ENCODE measurements around the gene RELN. TPM values are rescaled to one million over a fixed set of nuclear protein-coding genes. Genes with fewer than 3 reads are reported as not detected.
"Not testable (repeated sequence)": the region's sequence is repeated elsewhere in the genome, so short reads cannot be mapped to it uniquely, and the experiment has no call there.

The RELN gene
- total RNA-seq: not detected

DNA sequence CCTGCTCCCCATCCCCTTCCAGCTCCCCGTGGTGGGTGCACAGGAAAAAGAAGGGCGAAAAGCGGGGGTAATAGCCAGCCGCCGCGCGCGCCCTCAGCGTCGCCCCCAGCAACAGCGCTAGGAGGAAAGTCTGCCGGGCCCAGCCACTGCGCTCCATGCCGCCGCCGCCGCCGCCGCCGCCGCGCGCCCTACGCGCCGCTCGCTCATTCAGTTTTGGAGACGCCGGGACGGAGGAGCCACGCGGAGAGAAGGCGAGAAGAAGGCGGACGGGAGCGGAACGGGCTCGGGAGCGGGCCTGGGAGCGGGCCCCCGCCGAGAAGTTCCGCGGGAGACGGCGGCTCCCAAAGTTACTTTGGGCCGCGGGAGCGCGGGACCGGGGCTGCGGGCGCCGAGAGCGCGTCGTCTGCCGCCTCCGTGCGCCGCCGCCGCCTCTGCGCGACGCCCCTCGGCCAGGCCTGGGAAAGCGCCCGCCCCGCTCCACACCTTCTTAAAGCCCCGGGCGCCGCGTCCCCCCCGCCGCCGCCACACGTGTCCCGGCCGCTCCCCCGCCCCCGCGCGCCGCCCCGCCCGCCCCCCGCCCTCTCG lies at the start of gene RELN:
RELN (minus strand) TSS at position 459 of the 585 bp plus-strand sequence; CDS start at position 157, 302 bp downstream.
- Mint-ChIP-seq H3K9me3 (no peaks in the 10 kb centered on the region), H3K27ac (peak within 1 kb of the TSS; percentile 10), H3K36me3 (peaks cover 2% of the 10 kb centered on the region), H3K4me1 (peaks cover 6% of the 10 kb centered on the region), H3K27me3 (peaks cover 52% of the 10 kb centered on the region), H3K4me3 (peak within 1 kb of the TSS; percentile 67)
- DNase-seq: peak; percentile 32
- POLR2A ChIA-PET: no interaction called here
- ATAC-seq (ENCODE audit: low read depth): peak; percentile 36

- ATAC-seq (ENCODE audit: low read depth): no peak
- Mint-ChIP-seq H3K4me3 (no peak overlapping the region), H3K27me3 (no peaks in the 10 kb centered on the region), H3K9me3 (peaks cover 4% of the 10 kb centered on the region), H3K27ac (no peak overlapping the region), H3K4me1 (no peaks in the 10 kb centered on the region), H3K36me3 (no peaks in the 10 kb centered on the region)
- DNase-seq: no peak
- POLR2A ChIA-PET: no interaction called here
Observed at GRCh38 chr7:104038136-104038535, 48.7 kb upstream of the RELN start.

DNA sequence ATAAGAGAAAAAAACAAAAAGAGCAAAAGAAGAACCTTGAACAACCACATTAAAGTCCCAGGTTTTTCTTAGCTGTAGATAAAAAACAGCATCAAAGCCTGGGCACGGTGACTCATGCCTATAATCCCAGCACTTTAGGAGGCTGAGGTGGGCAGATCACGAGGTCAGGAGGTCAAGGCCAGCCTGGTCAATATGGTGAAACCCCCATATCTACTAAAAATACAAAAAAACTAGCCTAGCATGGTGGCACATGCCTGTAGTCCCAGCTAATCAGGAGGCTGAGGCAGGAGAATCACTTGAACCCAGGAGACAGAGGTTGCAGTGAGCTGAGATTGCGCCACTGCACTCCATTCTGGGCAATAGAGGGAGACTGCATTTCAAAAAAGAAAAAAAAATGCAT lies 47.4 kb upstream of the RELN start:
- POLR2A ChIA-PET; H3K27me3 Mint-ChIP-seq; H3K4me3 Mint-ChIP-seq; H3K9me3 Mint-ChIP-seq; ATAC-seq (ENCODE audit: low read depth); H3K27ac Mint-ChIP-seq; H3K4me1 Mint-ChIP-seq; DNase-seq; H3K36me3 Mint-ChIP-seq: not testable (repeated sequence)

GRCh38 chr7:104035351-104035750 lies 45.9 kb upstream of the RELN start:
- Mint-ChIP-seq H3K9me3 (peaks cover 4% of the 10 kb centered on the region), H3K36me3 (no peaks in the 10 kb centered on the region), H3K4me1 (no peaks in the 10 kb centered on the region), H3K27ac (no peak overlapping the region), H3K4me3 (no peak overlapping the region), H3K27me3 (peaks cover 3% of the 10 kb centered on the region)
- no peak for ATAC-seq (ENCODE audit: low read depth)
- no peak for DNase-seq
- POLR2A ChIA-PET: no interaction called here

GRCh38 chr7:104034679-104035078 lies 45.2 kb upstream of the RELN start:
- DNase-seq (no peak), ATAC-seq (ENCODE audit: low read depth) (no peak)
- Mint-ChIP-seq H3K9me3 (peaks cover 4% of the 10 kb centered on the region), H3K27me3 (peaks cover 3% of the 10 kb centered on the region), H3K4me1 (no peaks in the 10 kb centered on the region), H3K4me3 (no peak overlapping the region), H3K36me3 (no peaks in the 10 kb centered on the region), H3K27ac (no peak overlapping the region)
- POLR2A ChIA-PET: no interaction called here

DNA sequence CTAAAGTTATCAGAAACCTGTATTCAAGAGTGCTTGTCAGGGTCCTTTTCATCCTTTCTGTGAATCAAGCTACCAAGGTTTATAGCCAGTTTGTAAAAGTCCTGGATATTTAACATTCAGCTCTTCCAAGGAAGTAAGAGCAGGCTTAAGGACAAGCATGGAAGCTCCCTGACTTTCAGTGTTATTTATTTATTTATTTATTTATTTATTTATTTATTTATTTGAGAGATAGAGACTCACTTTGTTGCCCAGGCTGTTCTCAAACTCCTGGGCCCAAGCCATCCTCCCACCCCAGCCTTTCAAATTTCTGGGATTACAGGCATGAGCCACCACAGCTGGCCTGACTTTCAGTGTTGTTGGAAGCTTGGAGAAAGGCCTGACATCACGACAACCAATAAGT lies 44.4 kb upstream of the RELN start:
- ATAC-seq (ENCODE audit: low read depth): no peak
- POLR2A ChIA-PET: no interaction called here

DNA sequence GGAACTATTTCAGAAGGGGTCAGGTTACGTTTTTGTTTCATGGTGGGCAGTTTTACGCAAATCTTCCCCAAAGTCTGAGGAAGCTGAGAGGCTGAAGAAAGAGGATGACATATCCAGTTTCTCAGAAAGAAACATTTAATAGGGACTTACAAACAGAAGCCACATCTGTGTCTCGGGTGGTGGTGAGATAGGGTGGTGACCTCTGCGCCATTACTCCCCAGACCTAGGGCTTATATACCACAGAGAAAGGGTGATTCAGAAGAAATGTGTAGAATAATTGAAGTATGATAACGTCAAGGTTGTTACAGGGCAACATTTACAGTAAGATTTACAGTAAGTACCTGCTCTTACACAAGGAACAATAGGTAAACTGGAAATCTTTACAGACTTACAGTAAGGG lies 43.0 kb upstream of the RELN start:
- no peak overlapping the region for H3K4me3 Mint-ChIP-seq
- DNase-seq (no peak), ATAC-seq (ENCODE audit: low read depth) (no peak)
- H3K4me1 Mint-ChIP-seq: no peaks in the 10 kb centered on the region
- no peaks in the 10 kb centered on the region for H3K36me3 Mint-ChIP-seq
- H3K27ac Mint-ChIP-seq: no peak overlapping the region
- H3K27me3 Mint-ChIP-seq: peaks cover 3% of the 10 kb centered on the region
- H3K9me3 Mint-ChIP-seq: peaks cover 4% of the 10 kb centered on the region
- POLR2A ChIA-PET: no interaction called here

More for the DNA sequence above, 44.4 kb upstream of the RELN start:
- Mint-ChIP-seq H3K9me3 (peaks cover 4% of the 10 kb centered on the region), H3K27me3 (peaks cover 3% of the 10 kb centered on the region), H3K4me3 (no peak overlapping the region), H3K4me1 (no peaks in the 10 kb centered on the region), H3K36me3 (no peaks in the 10 kb centered on the region), H3K27ac (no peak overlapping the region)
- DNase-seq: no peak

GRCh38 chr7:104029765-104030164 lies 40.3 kb upstream of the RELN start:
- Mint-ChIP-seq H3K4me1 (no peaks in the 10 kb centered on the region), H3K27me3 (peaks cover 3% of the 10 kb centered on the region), H3K9me3 (peaks cover 4% of the 10 kb centered on the region), H3K36me3 (no peaks in the 10 kb centered on the region), H3K27ac (no peak overlapping the region), H3K4me3 (no peak overlapping the region)
- DNase-seq (no peak), ATAC-seq (ENCODE audit: low read depth) (no peak)
- POLR2A ChIA-PET: no interaction called here

DNA sequence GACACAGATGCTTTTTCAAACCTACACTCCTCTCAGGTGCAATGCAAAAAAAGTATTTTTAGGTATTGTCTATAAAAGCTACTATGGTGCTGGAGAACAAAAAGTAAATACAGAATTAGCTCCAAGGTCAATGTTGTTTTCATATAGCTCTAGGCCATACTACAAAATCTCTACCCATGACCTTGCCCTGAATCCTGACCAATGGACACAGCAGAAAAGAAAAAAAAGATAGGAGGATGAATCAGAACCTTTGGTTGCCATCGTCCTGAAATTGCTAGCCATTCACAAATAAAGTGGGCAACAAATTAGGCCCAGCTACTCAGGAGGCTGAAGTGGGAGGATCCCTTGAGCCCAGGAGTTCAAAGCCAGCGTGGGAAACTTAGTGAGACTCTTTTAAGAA lies 35.2 kb upstream of the RELN start:
- DNase-seq (no peak), ATAC-seq (ENCODE audit: low read depth) (no peak)
- Mint-ChIP-seq H3K27me3 (peaks cover 3% of the 10 kb centered on the region), H3K4me1 (no peaks in the 10 kb centered on the region), H3K36me3 (no peaks in the 10 kb centered on the region), H3K4me3 (no peak overlapping the region), H3K27ac (no peak overlapping the region), H3K9me3 (no peaks in the 10 kb centered on the region)
- POLR2A ChIA-PET: no interaction called here

DNA sequence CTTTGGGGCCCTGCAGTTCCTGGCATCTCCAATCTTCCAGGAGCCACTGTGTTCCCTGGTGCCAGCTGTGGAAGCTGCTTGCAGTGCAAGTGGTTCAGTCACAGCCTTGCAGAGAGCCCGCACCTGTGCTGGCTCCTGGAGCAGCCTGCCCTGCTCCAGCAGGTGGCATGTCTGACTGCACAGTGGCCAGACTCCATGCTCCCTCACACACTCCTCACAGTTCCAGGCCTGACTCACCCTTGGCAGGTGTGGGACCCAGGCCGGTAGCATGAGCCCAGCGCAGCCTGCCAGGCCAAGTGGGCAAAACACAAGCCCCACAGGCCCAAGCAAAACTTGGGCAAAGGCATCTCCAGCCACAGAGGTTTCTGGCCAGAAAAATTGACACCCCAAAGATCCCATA lies 33.6 kb upstream of the RELN start:
- DNase-seq (no peak), ATAC-seq (ENCODE audit: low read depth) (no peak)
- H3K36me3 Mint-ChIP-seq: no peaks in the 10 kb centered on the region
- H3K27ac Mint-ChIP-seq: no peak overlapping the region
- POLR2A ChIA-PET: no interaction called here
- no peaks in the 10 kb centered on the region for H3K9me3 Mint-ChIP-seq
- H3K4me1 Mint-ChIP-seq: no peaks in the 10 kb centered on the region
- peaks cover 3% of the 10 kb centered on the region for H3K27me3 Mint-ChIP-seq
- H3K4me3 Mint-ChIP-seq: no peak overlapping the region

DNA sequence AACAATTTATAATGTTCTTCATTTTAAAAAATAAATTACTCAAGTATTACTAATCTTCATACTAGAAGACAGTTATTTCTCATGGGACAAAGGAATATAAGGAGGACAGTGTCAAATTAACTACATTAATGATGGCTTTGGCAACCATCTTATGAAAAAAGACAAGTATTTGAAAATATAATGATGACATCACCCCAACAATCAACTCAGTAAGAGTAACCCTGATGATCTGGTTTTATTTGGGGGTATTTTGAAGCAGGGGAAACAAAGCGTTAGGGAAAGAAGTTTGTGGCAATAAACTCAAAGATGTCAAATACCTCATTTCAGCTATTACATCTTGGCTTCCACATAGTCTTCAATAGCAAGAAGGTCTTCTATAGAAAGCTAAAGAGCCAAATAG lies 29.0 kb upstream of the RELN start:
- Mint-ChIP-seq H3K4me1 (no peaks in the 10 kb centered on the region), H3K4me3 (no peak overlapping the region), H3K27me3 (peaks cover 3% of the 10 kb centered on the region), H3K36me3 (no peaks in the 10 kb centered on the region), H3K9me3 (no peaks in the 10 kb centered on the region), H3K27ac (no peak overlapping the region)
- ATAC-seq (ENCODE audit: low read depth) (no peak), DNase-seq (no peak)
- POLR2A ChIA-PET: no interaction called here

- peaks cover 5% of the 10 kb centered on the region for H3K27me3 Mint-ChIP-seq
- no peaks in the 10 kb centered on the region for H3K36me3 Mint-ChIP-seq
- no peak overlapping the region for H3K27ac Mint-ChIP-seq
- H3K9me3 Mint-ChIP-seq: no peaks in the 10 kb centered on the region
- DNase-seq: no peak
- H3K4me3 Mint-ChIP-seq: no peak overlapping the region
- no peak for ATAC-seq (ENCODE audit: low read depth)
- H3K4me1 Mint-ChIP-seq: no peaks in the 10 kb centered on the region
- POLR2A ChIA-PET: no interaction called here
Observed at GRCh38 chr7:104017001-104017400, 27.5 kb upstream of the RELN start.

DNA sequence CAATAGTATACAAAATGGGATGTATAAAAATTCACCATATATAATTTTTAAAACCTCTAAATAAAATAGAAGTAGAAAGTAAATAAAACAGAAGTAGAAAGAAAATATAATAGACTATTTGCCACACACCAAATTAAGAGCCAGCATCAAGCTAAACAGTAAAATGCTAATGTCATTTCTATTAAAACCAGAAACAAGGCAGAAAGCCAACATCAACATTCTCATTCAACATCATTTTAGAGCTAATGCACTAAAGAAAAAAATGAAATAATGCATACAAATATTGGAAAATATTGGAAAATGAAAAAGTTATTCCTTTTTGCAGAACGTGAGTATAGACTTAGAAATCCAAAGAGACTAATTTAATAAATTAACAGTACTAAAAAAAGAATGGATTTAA lies 23.4 kb upstream of the RELN start:
- POLR2A ChIA-PET: no interaction called here
- ATAC-seq (ENCODE audit: low read depth) (no peak), DNase-seq (no peak)
- no peak overlapping the region for H3K4me3 Mint-ChIP-seq
- no peak overlapping the region for H3K27ac Mint-ChIP-seq
- no peaks in the 10 kb centered on the region for H3K36me3 Mint-ChIP-seq
- peaks cover 4% of the 10 kb centered on the region for H3K27me3 Mint-ChIP-seq
- no peaks in the 10 kb centered on the region for H3K9me3 Mint-ChIP-seq
- H3K4me1 Mint-ChIP-seq: no peaks in the 10 kb centered on the region

GRCh38 chr7:104011829-104012228 lies 22.4 kb upstream of the RELN start:
- Mint-ChIP-seq H3K27me3 (peaks cover 6% of the 10 kb centered on the region), H3K36me3 (no peaks in the 10 kb centered on the region), H3K4me3 (no peak overlapping the region), H3K9me3 (no peaks in the 10 kb centered on the region), H3K27ac (no peak overlapping the region), H3K4me1 (no peaks in the 10 kb centered on the region)
- POLR2A ChIA-PET: no interaction called here
- DNase-seq: no peak
- no peak for ATAC-seq (ENCODE audit: low read depth)

Data from activated naive CD8-positive, alpha-beta T cell treated with anti-CD3 and anti-CD28 coated beads, Interleukin-2, amount 10 ng/mL, durations not matched to agents 7 days and 5 days (primary cell).